Stomach (tissue), 4 donors: Measurements from ENCODE around the gene ELL2.

Experiments
- EP300 ChIP-seq: sonication (generic); formaldehyde crosslinking; IDR thresholded peaks from one replicate; pipeline ENCODE4 v1.6.1; 2017; ENCODE audit warnings: antibody characterized with exemption
- POLR2A ChIP-seq, 4 donors: fragments of 450-650 bp; IDR thresholded peaks; one replicate each; pipeline ENCODE4 v1.6.1; 2016; ENCODE audit warnings: antibody characterized with exemption in 4 of 4, control low read depth in 2 of 4, mild to moderate bottlenecking in 1 of 4, moderate library complexity in 1 of 4
- TF ChIP-seq, protein P1 (sequence below), 7 experiments: fragments of 450-650 bp in 4 of 7; fragments of 200-600 bp in 3 of 7; sonication (generic) in 3 of 7; IDR thresholded peaks; one replicate each; pipeline ENCODE4 v1.5.1; 2016 to 2019; ENCODE audit warnings: antibody characterized with exemption in 7 of 7, control low read depth in 2 of 7, mild to moderate bottlenecking in 1 of 7

DNA sequence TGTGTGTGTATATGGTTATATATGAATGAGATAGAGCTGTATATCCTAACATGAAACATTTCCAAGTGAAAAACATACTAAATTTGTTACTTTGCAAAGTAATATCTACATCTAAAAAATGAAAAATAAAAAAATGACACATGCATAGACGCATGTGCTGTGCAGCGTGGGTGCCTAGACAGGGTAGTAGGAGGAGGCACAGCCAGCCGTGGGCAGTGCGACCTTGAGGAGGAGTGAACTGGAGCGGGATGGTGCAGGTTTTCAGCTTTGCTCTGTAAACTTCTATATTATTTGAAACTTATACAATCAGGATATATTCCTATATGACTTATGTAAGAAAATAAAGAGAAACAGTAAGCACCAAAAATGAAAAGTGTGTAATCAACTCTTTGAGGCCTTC is 124.2 kb downstream of the ELL2 start:
- TF ChIP-seq, protein P1, sequence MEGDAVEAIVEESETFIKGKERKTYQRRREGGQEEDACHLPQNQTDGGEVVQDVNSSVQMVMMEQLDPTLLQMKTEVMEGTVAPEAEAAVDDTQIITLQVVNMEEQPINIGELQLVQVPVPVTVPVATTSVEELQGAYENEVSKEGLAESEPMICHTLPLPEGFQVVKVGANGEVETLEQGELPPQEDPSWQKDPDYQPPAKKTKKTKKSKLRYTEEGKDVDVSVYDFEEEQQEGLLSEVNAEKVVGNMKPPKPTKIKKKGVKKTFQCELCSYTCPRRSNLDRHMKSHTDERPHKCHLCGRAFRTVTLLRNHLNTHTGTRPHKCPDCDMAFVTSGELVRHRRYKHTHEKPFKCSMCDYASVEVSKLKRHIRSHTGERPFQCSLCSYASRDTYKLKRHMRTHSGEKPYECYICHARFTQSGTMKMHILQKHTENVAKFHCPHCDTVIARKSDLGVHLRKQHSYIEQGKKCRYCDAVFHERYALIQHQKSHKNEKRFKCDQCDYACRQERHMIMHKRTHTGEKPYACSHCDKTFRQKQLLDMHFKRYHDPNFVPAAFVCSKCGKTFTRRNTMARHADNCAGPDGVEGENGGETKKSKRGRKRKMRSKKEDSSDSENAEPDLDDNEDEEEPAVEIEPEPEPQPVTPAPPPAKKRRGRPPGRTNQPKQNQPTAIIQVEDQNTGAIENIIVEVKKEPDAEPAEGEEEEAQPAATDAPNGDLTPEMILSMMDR (IDR thresholded peaks at IDR 0.05) = no peak
- TF ChIP-seq EP300 (no peak), POLR2A (IDR thresholded peaks at IDR 0.05) (no peak)
